Suprapubic skin (tissue), 4 donors: ENCODE measurements around the gene VCP.

Experiments
- EP300 ChIP-seq: sonication (generic); formaldehyde crosslinking; IDR thresholded peaks from one replicate; pipeline ENCODE4 v1.6.1; 2017; ENCODE audit warnings: antibody characterized with exemption
- POLR2A ChIP-seq, 2 donors: fragments of 450-650 bp; IDR thresholded peaks; one replicate each; pipeline ENCODE4 v1.6.1; 2017; ENCODE audit warnings: antibody characterized with exemption in 2 of 2, mild to moderate bottlenecking in 2 of 2, moderate library complexity in 2 of 2
- POLR2AphosphoS5 ChIP-seq, 3 donors: sonication (generic); formaldehyde crosslinking; IDR thresholded peaks; one replicate each; pipeline ENCODE4 v1.6.1; 2017; ENCODE audit warnings: antibody characterized with exemption in 3 of 3
- TF ChIP-seq, protein P1 (sequence below), 2 donors: fragments of 200-600 bp in 1 of 2; fragments of 450-650 bp in 1 of 2; sonication (generic) in 1 of 2; IDR thresholded peaks; one replicate each; pipeline ENCODE4 v1.5.1; 2016 to 2019; ENCODE audit warnings: antibody characterized with exemption in 2 of 2, mild to moderate bottlenecking in 1 of 2, moderate library complexity in 1 of 2

DNA sequence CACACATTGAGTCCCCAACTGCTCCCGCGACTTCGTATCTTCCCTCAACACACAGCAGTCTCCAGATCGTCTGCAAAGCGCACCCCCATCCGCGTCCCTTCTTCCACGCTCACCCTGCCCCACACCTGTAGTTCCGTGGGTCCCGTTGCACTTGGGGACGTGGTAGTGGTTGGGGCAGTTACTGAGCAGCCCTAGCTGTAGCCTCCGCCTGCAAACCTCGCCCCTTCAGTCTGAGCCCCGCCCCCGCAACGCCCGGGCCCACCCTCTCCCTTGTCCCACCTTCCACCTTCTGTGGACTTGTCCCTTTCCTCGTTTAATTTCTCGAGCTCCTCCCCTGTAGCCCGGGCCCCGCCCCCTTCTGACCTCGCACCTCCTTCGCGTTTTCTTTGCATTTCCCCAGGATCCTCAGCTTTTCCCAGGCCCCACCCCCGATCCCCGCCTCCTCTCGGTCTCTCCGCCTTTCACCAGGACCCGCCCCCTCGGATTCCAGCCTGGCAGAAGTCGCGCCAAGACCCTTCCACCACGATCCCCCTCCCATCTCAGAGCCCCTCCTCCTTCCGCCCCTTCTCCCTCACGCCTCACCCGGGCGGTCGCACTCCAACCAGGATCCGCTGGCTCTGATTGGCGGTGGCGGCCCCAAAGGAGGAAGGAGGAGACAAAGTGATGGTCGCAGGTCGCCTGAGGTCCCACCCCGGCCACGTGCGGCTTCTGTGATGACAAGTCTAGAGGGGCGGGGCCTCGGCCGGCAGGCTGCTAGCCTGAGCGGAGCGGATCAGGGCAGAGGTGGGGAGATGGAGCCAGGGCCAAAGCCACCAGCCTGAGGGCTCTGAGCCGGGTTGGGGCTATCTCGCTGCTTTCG lies 43.5 kb upstream of the VCP start, which contains the start of gene ATOSB:
- TF ChIP-seq EP300 (no peak), POLR2A (IDR thresholded peaks at IDR 0.05) (no peak), POLR2AphosphoS5 (IDR thresholded peaks at IDR 0.05) (no peak)
- TF ChIP-seq, protein P1, sequence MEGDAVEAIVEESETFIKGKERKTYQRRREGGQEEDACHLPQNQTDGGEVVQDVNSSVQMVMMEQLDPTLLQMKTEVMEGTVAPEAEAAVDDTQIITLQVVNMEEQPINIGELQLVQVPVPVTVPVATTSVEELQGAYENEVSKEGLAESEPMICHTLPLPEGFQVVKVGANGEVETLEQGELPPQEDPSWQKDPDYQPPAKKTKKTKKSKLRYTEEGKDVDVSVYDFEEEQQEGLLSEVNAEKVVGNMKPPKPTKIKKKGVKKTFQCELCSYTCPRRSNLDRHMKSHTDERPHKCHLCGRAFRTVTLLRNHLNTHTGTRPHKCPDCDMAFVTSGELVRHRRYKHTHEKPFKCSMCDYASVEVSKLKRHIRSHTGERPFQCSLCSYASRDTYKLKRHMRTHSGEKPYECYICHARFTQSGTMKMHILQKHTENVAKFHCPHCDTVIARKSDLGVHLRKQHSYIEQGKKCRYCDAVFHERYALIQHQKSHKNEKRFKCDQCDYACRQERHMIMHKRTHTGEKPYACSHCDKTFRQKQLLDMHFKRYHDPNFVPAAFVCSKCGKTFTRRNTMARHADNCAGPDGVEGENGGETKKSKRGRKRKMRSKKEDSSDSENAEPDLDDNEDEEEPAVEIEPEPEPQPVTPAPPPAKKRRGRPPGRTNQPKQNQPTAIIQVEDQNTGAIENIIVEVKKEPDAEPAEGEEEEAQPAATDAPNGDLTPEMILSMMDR (IDR thresholded peaks at IDR 0.05), result no peak
